HFF-Myc (cell line): ENCODE measurements around the gene ACOXL.

Experiments
- DNase-seq: peaks from one replicate; pipeline ENCODE4 v3.0.0-alpha.2; 2011; ENCODE audit warnings: low read depth; ENCODE audit errors: extremely low read depth
- H3K4me3 ChIP-seq: replicated peaks from 2 replicates; pipeline ENCODE4 v1.5.1; 2011; ENCODE audit warnings: low read depth, mild to moderate bottlenecking, control low read depth, low read length
- TF ChIP-seq, protein P1 (sequence below): IDR thresholded peaks from 2 replicates; pipeline ENCODE4 v1.5.1; 2012; ENCODE audit warnings: mild to moderate bottlenecking, low read depth, low read length, control low read depth; ENCODE audit errors: missing control alignments

Gene ACOXL

DNA sequence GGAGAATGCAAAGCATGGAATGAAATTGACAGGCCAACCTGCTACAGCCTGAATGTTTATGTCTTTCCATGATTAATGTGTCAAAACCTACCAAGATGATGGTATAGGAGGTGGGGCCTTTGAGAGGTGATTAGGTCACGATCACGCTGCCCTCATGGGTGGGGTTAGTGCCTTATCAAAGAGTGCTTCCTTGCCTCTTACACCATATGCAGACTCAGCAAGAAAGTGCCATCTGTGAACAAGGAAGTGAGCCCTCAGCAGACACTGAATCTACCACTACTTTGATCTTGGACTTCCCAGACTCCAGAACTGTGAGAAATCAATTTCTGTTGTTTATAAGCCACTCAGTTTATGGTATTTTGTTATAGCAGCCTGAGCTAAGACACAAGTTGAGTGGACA lies 240.9 kb downstream of the ACOXL start:
- TF ChIP-seq, protein P1, sequence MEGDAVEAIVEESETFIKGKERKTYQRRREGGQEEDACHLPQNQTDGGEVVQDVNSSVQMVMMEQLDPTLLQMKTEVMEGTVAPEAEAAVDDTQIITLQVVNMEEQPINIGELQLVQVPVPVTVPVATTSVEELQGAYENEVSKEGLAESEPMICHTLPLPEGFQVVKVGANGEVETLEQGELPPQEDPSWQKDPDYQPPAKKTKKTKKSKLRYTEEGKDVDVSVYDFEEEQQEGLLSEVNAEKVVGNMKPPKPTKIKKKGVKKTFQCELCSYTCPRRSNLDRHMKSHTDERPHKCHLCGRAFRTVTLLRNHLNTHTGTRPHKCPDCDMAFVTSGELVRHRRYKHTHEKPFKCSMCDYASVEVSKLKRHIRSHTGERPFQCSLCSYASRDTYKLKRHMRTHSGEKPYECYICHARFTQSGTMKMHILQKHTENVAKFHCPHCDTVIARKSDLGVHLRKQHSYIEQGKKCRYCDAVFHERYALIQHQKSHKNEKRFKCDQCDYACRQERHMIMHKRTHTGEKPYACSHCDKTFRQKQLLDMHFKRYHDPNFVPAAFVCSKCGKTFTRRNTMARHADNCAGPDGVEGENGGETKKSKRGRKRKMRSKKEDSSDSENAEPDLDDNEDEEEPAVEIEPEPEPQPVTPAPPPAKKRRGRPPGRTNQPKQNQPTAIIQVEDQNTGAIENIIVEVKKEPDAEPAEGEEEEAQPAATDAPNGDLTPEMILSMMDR, result no peak
- DNase-seq, result no peak
- H3K4me3 ChIP-seq, result no peak overlapping the region

DNA sequence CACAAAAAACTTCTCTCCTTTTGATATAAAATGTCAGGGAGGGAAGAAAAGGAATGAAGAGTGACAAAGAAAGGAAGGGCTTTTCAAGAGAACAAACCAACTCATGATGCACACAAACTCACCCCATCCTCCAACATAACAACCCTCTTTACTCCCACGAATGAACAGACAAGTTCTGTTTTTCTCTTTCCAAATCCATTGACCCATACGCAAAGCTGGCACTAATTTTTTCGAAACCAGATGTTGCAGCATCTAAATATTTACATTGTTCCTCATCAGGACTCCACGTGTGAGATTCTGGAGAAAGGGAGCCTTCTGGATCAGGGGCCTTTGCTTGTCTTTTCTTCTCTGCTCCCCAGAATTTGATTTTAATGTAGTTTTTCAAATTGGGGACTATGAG lies 245.0 kb downstream of the ACOXL start:
- no peak for DNase-seq
- H3K4me3 ChIP-seq, result no peak overlapping the region
- TF ChIP-seq, protein P1, result no peak

DNA sequence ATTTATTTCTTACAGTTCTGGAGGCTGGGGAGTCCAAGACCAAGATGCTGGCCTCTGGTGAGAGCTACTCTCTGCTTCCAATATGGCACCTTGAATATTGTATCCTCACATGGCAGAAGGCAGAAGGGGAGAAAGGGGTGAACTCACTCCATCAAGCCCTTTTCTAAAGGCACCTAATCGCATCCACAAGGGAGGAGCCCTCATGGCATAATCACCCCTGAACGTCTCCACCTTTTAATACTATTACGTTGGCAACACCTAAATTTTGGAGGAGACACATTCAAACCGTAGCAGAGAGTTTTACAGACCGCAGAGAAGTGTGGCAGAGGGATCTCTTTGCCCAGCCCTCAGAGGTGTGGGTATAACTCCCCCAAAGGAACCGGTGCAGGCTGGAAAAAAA lies 245.8 kb downstream of the ACOXL start:
- no peak for DNase-seq
- TF ChIP-seq, protein P1, result no peak
- H3K4me3 ChIP-seq, result no peak overlapping the region

DNA sequence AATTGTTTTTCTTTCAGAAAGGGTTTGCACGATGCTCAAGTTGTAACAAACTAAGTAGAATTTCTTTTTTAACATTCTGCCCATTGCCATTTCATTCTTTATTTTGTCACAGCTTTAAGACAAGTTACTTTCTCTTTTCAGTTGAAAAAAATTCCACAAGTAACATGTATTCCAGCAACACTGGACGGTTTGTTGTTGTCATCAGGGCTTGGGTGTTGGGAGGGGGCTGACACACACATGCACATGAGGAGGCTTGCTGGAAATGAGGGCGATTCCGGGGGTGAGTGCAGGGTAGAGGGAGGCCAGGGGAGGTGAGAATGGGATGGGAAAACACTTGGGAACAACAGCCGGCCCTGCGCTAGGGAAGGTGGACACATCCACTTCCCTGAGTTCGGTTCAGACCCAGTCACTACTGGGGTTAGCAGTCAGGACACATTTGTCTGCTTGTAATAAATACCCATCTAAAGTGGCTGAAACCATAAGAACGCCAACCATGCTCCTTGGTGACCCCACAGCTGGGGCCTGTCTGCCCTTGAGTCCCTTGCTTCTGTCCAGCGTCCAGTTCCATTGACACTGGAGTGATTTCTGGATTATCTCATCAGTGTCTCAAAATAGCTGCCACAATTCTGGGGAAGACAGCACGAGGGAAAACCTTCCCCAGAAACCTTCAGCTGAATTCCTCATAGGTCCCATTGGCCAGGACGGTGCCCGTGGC lies 246.5 kb downstream of the ACOXL start:
- DNase-seq, result no peak
- no peak overlapping the region for H3K4me3 ChIP-seq
- TF ChIP-seq, protein P1, result no peak

DNA sequence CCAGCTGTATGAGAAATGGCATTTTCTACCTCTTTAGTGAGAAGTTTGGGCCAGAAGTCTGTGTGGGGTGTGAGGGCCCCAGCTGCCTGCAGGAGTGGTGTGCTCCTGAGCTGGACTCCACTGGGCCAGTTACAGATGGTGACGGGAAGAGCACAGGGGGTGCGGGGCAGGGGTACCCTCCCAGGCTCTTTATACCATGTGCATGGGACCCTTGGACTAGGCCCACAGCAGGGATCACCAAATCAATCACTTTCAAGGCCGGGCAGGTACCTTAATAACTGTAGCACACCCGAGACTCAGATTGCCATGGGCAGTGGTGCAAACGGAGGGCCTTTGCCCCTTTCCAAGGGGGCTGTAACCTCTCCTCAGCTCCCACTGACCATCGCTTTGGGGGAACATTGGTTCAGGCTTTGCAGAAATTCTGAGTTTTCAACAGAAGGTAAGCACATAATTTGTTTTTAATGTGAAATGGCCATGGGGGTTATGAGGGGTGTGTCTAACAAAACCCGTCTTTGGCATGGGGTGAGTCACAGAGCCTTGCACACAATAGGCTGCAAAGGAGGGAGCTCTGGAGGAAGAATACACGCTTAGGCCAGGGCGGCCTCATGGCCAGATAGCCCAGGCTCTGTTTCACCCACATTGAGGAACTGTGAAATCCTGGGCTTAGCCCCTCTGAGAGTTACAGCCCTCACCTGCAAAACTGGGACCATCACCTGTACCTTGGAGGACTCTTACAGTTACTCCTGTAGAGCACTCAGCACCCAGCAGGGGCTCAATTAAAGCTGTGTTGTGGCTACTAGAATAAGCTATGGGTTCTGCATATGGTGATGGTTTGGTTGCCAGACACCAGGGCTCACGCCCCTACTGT lies 247.3 kb downstream of the ACOXL start:
- H3K4me3 ChIP-seq, result no peak overlapping the region
- TF ChIP-seq, protein P1, result no peak
- no peak for DNase-seq

DNA sequence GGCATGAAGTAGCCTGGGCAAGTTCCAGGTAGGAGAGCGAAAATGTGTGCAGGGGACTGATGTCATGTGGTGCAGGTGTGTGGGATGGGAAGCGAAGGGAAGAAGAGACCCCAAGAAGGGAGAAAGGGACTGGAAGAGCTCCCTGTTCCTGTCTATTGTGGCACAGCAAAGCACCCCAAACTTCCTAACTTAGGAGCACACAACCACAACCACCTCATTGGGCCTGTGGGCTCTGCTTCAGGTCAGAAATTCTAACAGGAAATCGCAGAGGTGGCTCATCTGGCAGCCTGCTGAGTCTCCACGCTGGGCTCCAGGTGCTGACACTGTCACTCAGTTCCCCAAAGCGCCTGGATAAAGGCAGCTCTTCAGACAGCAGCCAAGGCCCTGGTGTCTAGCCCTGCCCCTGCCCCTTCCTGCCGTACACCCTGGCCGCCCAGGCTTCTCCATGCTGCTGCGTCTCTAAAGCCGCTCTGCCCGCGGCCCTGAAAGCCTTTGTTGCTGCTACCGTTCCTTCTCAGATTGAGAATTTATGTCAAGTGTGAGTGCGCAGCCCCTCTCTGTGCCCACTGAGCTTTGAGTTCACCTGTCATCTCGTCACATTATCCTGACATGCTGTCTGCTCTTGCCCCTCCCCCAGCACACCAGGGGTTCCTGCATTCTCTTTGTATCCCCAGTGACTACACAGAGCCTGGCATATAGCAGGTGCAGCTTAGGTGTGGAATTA lies 248.1 kb downstream of the ACOXL start:
- DNase-seq, result no peak
- H3K4me3 ChIP-seq, result no peak overlapping the region
- TF ChIP-seq, protein P1, result no peak
